Stimulated activated CD8-positive, alpha-beta memory T cell treated with anti-CD3 and anti-CD28 coated beads, Interleukin-15, amount 100 ng/mL, for 24 hours (primary cell): ENCODE results near the gene ARSB.
"Not testable (repeated sequence)": the region's sequence is repeated elsewhere in the genome, so short reads cannot be mapped to it uniquely, and the experiment has no call there.

Experiments
- DNase-seq: peaks from one replicate; pipeline ENCODE4 v3.0.0-alpha.2; 2020; ENCODE audit warnings: low read depth

ARSB gene

DNA sequence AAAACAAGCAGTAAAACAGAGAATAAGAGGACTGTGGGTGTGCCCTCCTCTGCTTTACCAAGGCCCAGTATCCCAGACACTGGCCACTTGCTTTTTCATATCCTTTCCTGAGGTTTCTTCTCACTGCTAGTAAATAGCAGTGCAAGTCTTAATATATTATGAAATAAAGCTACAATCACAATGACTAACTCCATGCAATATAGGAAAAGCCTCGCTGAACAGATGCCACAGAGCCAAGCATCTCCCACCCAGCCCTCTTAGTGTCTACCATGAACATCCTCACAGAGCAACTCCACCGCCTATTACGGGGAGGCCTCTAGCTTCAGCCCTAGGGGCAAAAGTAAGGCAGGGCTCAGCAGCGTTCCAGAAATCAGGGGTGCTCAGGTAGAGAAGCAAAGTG, 205.8 kb downstream of the ARSB start:
- DNase-seq = no peak

DNA sequence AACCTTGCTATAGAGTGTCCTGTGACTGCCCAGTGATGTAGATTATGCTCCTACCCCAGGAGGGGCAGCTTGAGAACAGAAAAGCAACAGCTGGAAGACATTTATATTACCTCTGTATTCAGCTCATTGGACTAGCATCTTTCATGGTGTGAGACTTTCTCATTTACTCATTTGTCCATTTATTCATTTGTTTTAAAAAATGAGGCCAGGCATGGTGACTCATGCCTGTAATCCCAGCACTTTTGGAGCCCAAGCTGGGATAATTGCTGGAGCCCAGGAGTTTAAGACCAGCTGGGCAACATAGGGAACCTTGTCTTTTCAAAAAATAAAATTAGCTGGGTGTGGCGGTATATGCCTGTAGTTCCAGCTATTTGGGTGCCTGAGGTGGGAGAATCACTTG, 206.6 kb downstream of the ARSB start:
- DNase-seq = no peak

DNA sequence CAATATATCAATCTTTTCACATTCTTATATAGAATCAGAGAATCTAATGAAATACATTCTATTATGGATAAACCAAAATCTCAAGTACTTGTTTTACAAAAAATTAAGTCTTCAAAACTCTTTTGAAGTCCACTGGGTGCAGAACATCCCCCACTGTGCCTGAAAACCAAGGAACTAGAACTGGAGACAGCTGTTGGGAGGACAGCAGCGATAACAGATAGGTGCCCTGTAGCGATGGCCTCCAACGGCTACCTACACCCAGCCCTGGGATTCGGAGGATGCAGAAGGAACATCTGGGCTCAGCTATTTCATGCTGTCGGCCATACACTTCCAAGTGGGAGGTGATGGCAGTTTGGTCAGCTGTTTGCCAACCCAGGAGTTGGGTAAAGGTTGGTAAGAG, 207.2 kb downstream of the ARSB start:
- DNase-seq = no peak

DNA sequence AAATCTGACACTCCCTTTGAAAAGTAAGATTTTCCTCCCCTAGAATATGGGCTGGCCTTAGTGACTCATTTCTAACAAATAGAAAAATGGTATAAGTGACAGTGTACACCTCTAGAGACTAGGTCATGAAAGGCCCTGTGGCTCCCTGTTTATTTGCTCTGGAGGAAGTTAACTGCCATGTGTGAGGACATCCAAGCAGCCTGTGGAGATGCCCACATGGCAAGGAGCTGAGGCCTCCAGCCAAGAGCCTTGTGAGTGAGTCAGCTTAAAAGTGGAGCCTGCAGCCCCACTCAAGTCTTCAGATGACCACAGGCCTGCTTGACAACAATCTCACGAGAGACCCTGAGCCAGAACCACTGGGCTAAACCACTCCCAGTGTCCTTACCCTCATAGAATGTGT, 208.5 kb downstream of the ARSB start:
- no peak for DNase-seq

DNA sequence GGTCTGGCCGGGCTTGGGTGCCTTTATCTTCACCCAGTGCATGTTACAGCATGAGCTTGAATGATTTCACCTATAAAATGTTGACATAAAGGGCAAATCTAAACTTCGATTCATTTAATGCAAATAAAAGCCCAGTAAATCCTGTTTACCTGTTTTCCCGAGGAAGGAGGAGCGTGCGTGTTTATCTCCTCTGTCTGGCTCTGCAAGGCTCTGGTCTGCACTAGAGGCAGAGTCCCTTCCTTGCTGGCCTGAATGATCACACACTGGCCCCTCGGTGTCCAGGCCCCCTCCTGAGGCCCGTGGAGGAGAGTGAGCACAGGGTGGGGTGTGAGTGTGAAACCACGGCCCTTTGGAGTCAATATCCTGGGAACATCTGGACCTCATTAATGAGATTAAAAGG, 211.5 kb downstream of the ARSB start:
- DNase-seq = no peak

DNA sequence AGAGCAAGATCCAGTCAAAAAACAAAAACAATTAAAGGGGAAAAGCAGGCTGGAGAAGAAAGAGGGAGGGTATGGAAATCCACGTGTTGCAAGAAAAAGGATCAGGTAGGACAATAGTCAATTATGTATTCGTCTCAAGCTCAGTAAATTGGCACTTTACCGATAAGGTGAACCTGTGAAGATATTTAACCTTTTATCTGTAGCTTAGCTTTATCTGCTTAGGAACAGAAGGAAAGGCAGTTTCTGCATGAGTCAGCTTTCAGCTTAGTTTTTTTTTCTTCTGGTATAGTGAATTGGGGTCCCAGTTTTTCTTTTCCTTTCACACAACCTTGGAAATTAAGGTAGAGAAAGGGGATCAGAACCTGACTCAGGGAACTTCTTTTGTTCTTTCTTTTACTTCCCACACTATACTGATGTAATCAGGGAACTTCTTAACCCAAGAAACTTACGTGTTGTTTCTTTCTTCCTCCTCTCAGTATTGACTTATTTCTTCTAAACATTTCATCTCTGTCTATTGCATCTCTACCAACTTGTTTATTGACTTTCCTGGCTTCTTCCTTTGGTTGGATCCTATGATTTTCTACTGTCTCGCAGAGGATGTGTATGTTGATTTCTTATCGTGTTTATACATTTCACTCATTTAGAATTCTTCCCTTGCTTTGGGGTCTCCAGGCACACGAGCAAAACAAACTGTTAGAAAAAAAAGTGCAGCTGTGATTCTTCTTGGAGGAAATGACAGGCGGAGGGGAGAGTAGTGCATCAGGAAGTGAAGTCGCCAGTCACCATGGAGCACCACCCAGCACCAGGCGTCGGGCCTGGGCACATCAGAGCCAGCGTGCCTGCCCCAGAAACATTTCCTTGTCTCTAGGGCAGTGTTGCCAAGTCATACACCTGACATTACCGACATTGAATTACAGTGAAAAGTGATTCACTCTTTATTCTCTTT, 213.6 kb downstream of the ARSB start:
- no peak for DNase-seq

DNA sequence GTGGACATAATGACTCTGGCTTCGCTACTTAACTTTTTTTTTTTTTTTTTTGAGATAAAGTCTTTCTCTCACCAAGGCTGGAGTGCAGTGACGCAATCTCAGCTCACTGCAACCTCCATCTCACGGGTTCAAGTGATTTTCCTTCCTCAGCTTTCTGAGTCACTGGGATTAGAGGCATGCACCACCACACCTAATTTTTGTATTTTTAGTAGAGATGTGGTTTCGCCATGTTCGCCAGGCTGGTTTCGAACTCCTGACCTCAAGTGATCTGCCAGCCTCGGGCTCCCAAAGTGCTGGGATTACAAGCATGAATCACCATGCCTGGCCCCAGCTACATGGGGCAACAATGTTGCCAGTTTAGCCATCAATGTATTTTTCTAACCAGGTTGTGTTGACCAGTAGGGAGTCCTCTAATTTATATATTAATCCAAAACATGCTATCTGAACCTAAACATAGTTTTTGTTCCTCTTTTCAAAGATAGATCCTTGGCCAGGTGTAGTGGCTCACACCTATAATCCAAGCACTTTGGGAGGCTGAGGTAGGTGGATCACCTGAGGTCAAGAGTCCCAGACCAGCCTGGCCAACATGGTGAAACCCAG, 216.2 kb downstream of the ARSB start:
- DNase-seq = no peak

DNA sequence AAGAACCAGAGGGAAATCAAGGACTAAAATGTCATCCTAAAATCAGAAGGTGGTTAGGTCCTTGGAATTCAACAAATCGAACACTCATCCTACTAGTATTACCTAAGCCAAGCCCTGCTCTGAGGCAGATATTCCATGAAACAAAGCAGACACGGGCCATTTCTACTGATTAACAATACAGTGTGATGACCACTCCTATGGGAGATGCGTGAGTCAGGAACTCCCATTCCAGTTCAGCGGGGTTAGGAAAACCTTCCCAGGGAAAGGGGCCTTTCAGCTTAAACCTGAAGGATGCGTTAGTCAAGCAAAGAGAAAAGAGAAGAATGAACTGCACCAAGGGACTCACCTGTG, 218.7 kb downstream of the ARSB start:
- DNase-seq = no peak

DNA sequence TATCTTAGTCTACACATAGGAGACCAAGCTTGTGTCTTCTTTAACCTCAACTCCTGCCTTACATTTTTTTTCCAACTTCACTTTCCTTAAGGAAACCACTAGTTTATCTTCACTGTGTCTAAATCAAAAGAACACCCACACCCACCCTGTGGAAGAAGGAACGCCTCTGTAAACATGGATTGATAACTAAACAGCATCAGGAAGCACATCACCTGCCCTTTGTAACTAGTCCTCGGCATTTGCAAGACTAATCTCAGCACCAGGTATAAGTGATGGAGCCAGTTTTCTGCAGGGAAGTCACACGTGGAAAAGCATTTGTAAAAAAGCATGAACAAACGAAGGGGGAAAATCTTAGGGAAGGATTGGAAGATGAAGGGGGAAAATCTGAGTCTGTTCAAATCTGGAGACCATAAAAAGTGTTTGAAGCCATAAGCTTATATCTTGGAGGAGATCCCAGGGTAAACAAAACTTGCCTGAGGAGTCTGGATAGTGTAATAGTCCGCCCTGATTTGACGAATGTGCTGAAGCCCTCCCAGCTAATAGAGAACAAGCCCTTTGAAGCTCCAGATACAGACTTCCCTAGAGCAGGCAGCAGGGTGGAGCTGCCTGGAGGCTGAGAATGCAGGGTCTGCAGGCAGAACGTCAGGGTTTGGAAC, 219.2 kb downstream of the ARSB start:
- no peak for DNase-seq

DNA sequence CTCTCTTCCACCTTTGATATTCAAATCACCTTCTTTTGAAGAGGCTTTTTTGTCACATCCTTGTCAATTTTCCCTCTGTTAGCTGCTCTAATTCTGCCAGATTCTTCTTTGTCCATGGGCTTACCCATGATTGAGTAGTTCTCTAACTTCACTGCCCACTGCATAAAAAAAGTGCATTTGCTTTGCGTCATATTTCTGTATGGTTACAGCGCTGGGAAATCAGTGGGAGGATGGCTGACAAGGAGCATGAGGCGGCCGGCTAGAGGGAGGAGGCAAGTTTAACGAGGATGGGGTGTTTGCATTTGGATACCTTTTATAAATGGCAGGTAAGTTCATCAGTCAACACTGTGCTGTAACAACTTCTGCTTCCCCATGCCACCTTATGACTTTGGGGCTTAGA, 220.0 kb downstream of the ARSB start:
- no peak for DNase-seq

DNA sequence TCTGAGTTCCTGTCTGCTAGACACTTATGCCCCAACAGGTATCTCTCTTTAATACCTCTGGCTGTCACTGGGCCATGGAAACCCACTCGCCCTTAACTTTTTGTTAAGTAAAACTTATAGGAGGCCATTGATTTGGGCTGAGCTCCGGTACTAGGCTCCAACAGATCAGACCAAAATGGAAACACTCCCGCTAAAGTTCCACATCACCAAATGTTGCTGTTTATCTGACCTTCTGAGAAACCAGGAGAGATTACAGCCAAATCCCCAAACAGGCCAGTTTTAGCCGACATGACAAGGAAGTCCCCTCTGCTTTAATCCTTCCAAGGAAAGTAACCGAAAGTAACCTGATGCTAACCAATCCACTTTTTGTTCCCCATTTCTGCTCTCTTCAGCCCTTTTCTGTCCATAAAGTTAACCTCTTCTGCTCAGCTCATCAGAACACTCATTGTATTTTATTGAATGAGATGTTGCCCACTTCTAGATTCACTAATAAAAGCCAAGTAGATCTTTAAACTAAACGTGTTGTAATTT, 221.4 kb downstream of the ARSB start:
- DNase-seq = no peak

DNA sequence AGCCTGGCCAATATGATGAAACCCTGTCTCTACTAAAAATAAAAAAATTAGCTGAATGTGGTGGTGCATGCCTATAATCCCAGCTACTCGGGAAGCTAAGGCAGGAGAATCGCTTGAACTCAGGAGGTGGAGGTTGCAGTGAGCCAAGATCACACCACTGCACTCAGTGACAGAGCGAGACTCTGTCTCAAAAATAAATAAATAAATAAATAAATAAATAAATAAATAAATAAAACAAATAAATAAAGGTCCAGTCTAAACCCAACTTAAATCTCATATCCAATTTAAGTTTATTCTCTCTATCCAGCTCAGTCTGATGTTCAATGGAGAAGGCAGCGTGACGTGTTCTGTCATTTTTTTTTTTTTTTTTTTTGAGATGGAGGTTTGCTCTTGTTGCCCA, 222.4 kb downstream of the ARSB start:
- not testable (repeated sequence) for DNase-seq

DNA sequence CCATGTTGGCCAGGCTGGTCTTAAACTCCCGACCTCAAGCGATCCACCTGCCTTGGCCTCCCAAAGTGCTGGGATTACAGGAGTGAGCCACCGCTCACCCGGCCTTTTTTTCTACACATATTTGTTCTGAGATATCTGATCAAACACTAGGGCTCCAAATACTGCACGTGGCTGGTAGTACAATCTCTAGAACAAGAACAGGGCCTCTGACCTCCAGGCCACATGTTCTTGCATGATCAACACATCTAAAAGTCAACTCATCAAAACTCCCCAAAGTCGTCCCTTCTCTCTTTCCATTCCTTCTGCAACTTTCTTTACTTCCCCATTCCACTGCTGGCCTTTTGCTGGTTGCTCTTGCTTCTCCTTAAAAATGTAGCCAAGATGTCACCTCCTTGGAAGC, 223.3 kb downstream of the ARSB start:
- DNase-seq = no peak

DNA sequence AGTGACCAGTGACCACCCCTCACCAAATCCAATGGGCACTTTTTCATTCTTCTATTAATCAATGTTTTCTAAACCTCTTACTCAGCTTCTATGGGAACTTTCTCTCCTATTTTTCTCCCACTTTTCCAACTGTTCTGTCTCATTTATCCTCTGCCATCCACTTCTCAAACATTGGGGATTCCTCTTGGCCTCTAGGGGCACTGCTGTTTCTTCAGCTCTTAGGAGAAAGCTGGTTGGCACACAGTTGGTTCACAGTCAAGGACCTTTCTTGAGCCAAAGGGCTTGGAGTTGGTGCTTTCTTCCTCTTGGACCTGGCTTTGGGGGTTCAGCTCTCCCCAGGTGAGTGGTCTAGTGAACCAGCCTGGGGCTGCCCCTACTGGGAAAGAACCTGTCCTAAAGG, 224.3 kb downstream of the ARSB start:
- DNase-seq = no peak

DNA sequence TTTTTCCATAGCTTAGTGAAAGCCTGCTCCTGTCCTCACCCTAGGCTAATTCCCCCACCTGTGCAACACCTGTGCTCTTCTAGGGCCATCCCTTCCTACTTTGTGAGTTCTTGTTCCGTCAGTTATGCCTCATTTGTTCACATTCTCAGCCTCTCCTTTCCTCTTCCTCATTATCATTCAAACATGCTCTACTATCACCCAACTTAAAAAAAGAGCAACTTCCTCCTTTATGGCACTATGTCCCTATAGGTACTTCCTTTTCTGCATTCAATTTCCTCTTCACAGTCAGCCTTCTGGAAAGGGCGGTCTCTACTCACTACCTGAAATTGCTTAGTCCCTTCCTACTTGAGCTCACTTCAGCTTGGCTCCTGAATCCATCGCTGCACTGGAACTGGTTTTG, 224.7 kb downstream of the ARSB start:
- no peak for DNase-seq

DNA sequence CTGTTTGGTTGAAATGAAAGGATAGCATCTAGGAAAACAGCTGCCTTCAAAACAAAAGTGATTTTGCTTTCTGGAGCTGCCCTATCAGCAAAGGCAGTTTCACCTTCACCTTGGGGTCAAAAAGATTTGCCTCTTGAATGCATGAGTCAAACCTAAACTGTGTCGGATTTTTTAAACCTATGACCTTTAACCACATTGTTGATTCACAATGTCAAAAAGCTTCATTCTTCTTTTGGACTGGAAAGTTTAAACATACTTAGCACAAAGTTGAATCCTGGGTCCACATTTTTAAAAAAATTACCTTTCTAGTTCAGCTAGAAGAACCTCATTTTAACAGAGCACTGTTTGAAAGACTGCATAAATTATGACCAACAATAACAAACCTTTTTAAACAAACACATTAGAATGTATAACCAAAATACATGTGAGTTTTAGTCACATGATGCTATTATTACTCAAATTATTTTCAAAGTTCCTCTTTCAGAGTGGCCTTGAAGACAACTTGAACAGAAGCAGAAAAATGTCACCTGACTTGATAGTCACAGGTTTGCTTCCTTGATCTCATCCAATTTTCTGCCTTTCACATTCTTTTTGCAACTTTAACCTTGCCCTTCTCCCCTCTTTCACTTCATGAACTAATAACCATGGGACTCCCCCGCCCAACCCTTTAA, 226.8 kb downstream of the ARSB start:
- DNase-seq = no peak

DNA sequence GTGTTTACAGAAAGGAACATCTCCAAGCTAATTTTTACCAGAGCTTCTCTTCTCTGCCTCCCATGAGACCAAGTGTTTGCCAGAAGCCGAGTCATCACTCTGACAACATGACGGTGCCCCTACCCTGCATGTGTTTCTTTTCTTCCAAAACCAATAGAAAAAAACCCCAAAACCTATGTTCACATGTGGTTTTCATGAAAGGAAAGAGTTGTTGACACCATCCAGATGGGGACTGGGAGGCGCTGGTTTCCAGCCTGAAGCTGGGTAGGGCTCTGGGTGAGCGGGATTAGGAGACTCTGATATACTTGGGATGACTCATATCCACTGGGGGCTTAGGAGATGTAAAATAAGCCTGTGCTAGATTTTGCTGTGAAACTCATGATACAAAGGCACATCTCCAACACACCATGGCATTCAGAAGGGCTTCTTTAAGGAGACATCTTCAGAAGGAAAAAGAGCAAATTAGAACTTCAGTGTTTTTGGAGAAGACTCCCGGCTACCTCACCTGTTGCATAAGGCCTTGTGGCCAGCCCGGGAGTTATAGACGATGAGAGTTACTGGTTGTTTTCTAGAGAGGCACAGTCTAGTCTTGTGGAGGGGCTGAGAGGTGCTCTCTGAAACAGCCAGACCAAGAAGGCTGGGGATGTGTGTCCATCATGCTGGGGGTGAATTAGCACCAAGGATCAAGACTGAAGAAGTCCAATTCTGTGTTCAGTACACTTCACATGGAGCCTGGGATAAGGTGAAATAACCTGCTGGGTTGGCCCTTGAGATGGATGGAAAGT, 227.6 kb downstream of the ARSB start:
- no peak for DNase-seq

DNA sequence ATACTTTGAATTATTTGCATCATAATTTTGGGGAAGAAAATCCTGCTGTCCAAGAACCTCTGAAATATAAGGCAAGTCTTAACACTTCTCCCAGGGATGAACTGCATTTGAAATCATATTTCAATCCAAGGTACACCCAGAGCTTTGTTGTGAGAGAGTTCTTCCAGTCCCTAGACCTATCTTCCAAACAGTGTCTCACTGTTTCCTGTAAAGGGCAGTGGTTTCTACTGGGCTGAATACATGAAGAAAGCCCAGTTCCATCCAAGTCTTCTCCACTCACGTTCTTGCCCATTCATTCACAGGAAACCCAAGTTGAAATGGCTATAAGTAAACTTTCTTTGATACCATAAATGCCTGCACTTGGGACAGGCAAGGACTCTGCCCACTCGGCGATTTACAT, 228.3 kb downstream of the ARSB start:
- DNase-seq = no peak

DNA sequence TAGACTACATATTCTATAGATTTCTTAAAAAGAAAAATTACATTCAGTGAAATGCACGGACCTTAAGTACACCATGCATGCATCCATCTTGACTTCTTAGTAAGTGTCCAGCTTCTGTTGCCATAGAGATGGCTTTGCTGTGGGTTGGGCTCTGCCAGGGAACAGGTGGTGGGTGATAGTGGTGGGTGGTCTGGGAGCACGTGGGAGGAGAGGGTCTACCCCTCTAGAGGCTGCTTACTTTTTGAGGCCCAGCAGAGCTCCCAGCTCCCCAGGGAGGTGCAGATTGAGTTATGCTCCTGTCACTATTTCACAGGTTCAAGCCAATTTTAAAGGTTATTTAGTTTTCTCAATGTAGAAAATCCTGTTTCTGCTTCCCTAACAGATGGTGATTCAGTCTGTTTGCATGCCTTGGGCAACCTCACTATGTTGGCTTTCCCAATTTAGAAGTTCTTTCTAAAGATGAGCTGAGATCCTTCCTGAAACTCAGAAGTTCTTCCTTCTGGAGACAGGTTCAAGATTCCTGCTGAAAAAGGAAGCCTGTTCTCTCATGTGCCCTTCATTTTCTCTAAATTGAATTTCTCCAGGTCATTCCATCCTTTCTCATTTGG, 229.2 kb downstream of the ARSB start:
- DNase-seq = no peak

DNA sequence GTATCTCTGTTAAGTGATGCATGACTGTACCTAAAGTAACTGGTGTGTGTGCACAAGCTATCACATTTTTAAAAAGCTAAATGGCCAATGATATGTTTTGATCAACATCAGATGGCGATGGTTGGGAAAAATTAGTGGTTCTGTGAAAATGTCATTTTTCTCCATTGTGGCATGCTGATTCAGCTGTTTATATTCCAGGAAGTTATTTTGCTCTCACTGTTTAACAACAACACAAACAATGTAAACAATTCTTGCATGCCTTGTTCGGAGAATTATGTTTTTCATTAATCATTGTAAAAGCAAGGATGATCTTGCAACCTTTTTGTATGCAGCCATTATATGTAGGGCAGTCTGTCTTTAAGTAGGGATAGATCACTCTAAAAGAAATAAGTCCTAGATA, 230.5 kb downstream of the ARSB start:
- no peak for DNase-seq

DNA sequence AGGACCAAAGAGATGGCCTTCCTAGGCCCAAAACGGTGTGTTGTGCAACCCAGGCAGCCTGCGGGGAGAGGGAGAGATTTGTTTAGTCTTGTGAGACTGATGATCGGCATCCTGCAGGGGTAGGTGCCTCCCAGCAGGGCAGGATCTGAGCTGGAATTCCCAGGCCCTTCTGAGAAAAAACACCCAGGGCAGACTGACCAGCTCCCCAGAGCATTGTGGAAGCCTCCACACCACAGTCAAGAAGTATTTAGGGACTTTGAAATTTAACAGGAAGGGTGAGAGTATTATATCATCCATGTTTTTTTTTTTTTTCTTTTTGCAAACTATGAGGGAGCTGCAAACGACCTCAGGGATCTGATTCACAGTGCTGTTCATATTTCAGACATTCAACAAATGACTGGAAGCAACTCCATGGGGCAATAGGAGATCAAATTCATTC, 232.0 kb downstream of the ARSB start:
- DNase-seq = no peak
